ENCODE measurements around the gene RGL2.

DNA sequence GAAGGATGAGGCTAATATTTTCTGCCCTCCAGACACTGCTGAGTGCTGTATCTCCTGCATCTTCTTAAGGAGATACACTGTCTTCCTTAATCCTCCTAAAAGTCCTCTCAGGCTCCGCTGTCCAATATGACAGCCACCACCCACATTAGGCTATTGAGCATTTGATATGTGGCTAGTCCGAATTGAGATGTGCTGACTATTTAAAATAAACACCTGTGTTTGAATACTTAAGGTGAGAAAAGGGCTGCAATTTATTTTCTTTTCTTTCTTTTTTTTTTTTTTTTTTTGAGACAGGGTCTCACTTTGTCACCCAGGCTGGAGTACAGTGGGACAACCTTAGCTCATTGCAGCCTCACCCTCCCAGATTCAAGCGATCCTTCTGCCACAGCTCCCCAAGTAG lies 3.1 kb upstream of the RGL2 start:
- no peak for TF ChIP-seq POLR2A (IDR thresholded peaks at IDR 0.05)
- TF ChIP-seq, protein P1, sequence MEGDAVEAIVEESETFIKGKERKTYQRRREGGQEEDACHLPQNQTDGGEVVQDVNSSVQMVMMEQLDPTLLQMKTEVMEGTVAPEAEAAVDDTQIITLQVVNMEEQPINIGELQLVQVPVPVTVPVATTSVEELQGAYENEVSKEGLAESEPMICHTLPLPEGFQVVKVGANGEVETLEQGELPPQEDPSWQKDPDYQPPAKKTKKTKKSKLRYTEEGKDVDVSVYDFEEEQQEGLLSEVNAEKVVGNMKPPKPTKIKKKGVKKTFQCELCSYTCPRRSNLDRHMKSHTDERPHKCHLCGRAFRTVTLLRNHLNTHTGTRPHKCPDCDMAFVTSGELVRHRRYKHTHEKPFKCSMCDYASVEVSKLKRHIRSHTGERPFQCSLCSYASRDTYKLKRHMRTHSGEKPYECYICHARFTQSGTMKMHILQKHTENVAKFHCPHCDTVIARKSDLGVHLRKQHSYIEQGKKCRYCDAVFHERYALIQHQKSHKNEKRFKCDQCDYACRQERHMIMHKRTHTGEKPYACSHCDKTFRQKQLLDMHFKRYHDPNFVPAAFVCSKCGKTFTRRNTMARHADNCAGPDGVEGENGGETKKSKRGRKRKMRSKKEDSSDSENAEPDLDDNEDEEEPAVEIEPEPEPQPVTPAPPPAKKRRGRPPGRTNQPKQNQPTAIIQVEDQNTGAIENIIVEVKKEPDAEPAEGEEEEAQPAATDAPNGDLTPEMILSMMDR (IDR thresholded peaks at IDR 0.05): no peak
